Mucosa of rectum (tissue), 2 donors: ENCODE data around the gene COL24A1.
"Not testable (repeated sequence)": the region's sequence is repeated elsewhere in the genome, so short reads cannot be mapped to it uniquely, and the experiment has no call there.

Experiments
- H3K27ac ChIP-seq, 2 donors: one replicate each; pipeline ENCODE4 v1.7.0; 2013; ENCODE audit warnings: inconsistent platforms in 2 of 2, low read depth in 2 of 2, low read length in 2 of 2
- H3K27me3 ChIP-seq, 2 donors: one replicate each; pipeline ENCODE4 v1.7.0; 2013; ENCODE audit warnings: low read length in 2 of 2; ENCODE audit not compliant: control insufficient read depth in 2 of 2, insufficient read depth in 2 of 2
- H3K36me3 ChIP-seq, 2 donors: one replicate each; pipeline ENCODE4 v1.7.0; 2013; ENCODE audit warnings: low read length in 2 of 2; ENCODE audit not compliant: control insufficient read depth in 2 of 2, insufficient read depth in 2 of 2
- H3K4me1 ChIP-seq, 2 donors: one replicate each; pipeline ENCODE4 v1.7.0; 2013; ENCODE audit warnings: low read length in 2 of 2, mild to moderate bottlenecking in 1 of 2; ENCODE audit not compliant: control insufficient read depth in 2 of 2, insufficient read depth in 2 of 2
- H3K4me3 ChIP-seq, 2 donors: one replicate each; pipeline ENCODE4 v1.7.0; 2013; ENCODE audit warnings: low read length in 2 of 2
- H3K9ac ChIP-seq, 2 donors: one replicate each; pipeline ENCODE4 v1.7.0; 2013; ENCODE audit warnings: low read length in 2 of 2, low read depth in 1 of 2, mild to moderate bottlenecking in 1 of 2
- H3K9me3 ChIP-seq, 2 donors: one replicate each; pipeline ENCODE4 v1.7.0; 2013; ENCODE audit warnings: low read length in 2 of 2; ENCODE audit not compliant: control insufficient read depth in 2 of 2
- donor health status: healthy.
- donor health status: Normal muscosa, but diverticular disease.

COL24A1 gene

DNA sequence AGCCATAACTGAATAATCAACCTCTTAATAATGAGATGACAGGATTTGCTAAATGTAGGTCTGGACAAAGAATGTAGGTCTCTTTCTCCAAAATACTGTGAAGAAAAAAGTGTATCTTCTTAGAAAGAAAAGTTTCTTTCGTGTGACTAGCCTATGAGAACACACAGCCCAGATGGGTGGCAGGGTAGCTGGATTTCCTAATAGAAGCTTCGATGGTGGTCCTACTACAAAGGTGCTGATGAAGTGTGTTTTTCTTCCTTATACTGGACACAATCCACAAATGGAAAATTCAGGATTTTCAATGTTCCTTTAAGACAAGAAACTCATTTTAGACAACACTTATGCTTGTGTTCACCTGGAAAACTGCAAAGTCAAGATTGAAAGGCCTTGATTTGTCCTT, 358.2 kb downstream of the COL24A1 start:
- Histone ChIP-seq H3K9ac (no peak overlapping the region), H3K9me3 (no peaks in the 10 kb centered on the region), H3K36me3 (no peaks in the 10 kb centered on the region), H3K27me3 (no peaks in the 10 kb centered on the region), H3K4me1 (no peaks in the 10 kb centered on the region), H3K27ac (no peak overlapping the region), H3K4me3 (no peak overlapping the region)

DNA sequence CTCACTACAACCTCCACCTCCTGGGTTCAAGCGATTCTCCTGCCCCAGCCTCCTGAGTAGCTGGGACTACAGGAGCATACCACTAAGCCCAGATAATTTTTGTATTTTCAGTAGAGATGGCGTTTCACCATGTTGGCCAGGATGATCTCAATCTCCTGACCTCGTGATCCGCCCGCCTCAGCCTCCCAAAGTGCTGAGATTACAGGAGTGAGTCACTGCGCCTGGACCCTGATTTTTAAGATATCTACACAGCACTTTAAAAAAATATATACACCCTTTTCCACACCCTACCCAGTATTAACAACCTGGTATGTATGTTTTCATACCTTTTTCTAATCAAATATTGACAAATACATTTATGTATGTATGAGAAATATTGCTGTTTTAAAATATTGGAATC, 379.6 kb downstream of the COL24A1 start:
- H3K9me3 ChIP-seq, H3K27me3 ChIP-seq, H3K9ac ChIP-seq: not testable (repeated sequence)

GRCh38 chr1:85762804-85763203, 393.8 kb downstream of the COL24A1 start:
- H3K36me3 ChIP-seq: no peaks in the 10 kb centered on the region
- no peaks in the 10 kb centered on the region for H3K27me3 ChIP-seq
- H3K9ac ChIP-seq: no peak overlapping the region
- H3K9me3 ChIP-seq: no peaks in the 10 kb centered on the region
- no peak overlapping the region for H3K4me3 ChIP-seq
- no peak overlapping the region for H3K27ac ChIP-seq
- no peaks in the 10 kb centered on the region for H3K4me1 ChIP-seq

More for the DNA sequence above, 379.6 kb downstream of the COL24A1 start:
- not testable (repeated sequence) for H3K27ac ChIP-seq, H3K4me1 ChIP-seq, H3K4me3 ChIP-seq, H3K36me3 ChIP-seq

GRCh38 chr1:85756864-85757263, 399.7 kb downstream of the COL24A1 start:
- Histone ChIP-seq H3K9me3 (no peaks in the 10 kb centered on the region), H3K4me3 (no peak overlapping the region), H3K27me3 (no peaks in the 10 kb centered on the region), H3K36me3 (no peaks in the 10 kb centered on the region), H3K27ac (no peak overlapping the region), H3K4me1 (no peaks in the 10 kb centered on the region), H3K9ac (no peak overlapping the region)

DNA sequence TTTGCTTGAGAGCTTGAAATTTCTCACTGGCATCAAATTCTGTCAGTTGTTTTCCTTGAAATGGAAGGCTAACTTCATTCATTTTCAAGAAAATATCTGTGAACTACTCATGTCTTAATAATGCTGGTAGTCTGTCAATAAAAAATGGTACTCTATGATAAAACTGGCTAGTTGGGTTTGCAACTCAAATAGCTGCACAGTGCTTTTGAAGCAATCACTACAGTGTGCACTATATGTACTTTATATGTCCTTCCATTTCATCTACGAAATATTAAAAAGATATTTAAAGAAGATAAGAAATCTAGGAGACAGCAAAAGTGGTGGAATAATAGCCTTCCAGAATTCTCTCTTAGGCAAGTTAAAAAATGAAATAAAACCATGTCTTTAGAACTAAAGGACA, 408.5 kb downstream of the COL24A1 start:
- Histone ChIP-seq H3K27me3 (no peaks in the 10 kb centered on the region), H3K36me3 (no peaks in the 10 kb centered on the region), H3K27ac (no peak overlapping the region), H3K9me3 (no peaks in the 10 kb centered on the region), H3K9ac (no peak overlapping the region), H3K4me3 (no peak overlapping the region), H3K4me1 (no peaks in the 10 kb centered on the region)

DNA sequence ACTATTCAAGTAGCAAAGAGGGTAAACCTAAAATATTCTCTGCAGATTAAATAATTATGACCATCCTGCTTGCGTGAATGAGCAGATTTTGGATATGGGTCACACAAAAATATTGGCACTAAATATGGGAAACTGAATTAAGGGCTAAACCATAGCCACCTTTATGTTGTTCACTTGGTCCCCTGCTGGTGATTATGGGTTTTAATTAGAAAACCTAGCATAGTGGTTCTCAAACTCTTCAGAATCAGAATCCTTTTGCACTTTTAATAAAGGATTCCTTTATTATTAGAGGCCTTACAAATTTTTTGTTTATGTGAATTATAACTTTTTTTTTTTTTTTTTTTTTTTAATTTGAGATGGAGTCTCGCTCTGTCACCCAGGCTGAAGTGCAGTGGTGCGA, 409.8 kb downstream of the COL24A1 start:
- no peak overlapping the region for H3K4me3 ChIP-seq
- no peaks in the 10 kb centered on the region for H3K9me3 ChIP-seq
- no peak overlapping the region for H3K9ac ChIP-seq
- no peaks in the 10 kb centered on the region for H3K4me1 ChIP-seq
- no peaks in the 10 kb centered on the region for H3K36me3 ChIP-seq
- H3K27ac ChIP-seq: no peak overlapping the region
- no peaks in the 10 kb centered on the region for H3K27me3 ChIP-seq

GRCh38 chr1:85743814-85744213, 412.8 kb downstream of the COL24A1 start:
- Histone ChIP-seq H3K9ac (no peak overlapping the region), H3K27me3 (no peaks in the 10 kb centered on the region), H3K9me3 (no peaks in the 10 kb centered on the region), H3K4me3 (no peak overlapping the region), H3K27ac (no peak overlapping the region), H3K4me1 (no peaks in the 10 kb centered on the region), H3K36me3 (no peaks in the 10 kb centered on the region)

DNA sequence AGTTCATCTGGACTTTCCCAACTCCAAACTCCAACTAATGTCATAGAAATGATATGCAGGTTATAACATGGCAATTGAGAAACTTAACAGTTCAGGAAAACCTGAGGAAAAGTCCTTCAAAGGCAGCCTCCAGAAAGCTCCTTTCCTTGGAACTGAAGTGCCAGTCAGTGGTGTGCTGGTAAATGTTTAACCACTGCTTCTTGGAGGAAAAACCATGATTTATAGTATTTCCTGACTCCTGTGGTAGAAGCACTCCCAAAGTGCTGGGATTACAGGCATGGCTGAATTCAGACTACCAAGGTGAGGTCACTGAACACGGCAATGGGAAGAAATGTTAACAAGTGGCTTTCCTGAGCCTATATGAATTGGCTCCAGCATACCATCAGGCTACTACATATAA, 421.6 kb downstream of the COL24A1 start:
- Histone ChIP-seq H3K27me3 (no peaks in the 10 kb centered on the region), H3K9me3 (no peaks in the 10 kb centered on the region), H3K4me1 (no peaks in the 10 kb centered on the region), H3K4me3 (no peak overlapping the region), H3K9ac (no peak overlapping the region), H3K27ac (no peak overlapping the region), H3K36me3 (no peaks in the 10 kb centered on the region)

GRCh38 chr1:85718678-85719340, 437.8 kb downstream of the COL24A1 start:
- H3K27ac ChIP-seq: no peak overlapping the region
- H3K4me1 ChIP-seq: no peaks in the 10 kb centered on the region
- H3K9ac ChIP-seq: no peak overlapping the region
- H3K9me3 ChIP-seq: no peaks in the 10 kb centered on the region
- no peak overlapping the region for H3K4me3 ChIP-seq
- H3K27me3 ChIP-seq: no peaks in the 10 kb centered on the region
- H3K36me3 ChIP-seq: no peaks in the 10 kb centered on the region

DNA sequence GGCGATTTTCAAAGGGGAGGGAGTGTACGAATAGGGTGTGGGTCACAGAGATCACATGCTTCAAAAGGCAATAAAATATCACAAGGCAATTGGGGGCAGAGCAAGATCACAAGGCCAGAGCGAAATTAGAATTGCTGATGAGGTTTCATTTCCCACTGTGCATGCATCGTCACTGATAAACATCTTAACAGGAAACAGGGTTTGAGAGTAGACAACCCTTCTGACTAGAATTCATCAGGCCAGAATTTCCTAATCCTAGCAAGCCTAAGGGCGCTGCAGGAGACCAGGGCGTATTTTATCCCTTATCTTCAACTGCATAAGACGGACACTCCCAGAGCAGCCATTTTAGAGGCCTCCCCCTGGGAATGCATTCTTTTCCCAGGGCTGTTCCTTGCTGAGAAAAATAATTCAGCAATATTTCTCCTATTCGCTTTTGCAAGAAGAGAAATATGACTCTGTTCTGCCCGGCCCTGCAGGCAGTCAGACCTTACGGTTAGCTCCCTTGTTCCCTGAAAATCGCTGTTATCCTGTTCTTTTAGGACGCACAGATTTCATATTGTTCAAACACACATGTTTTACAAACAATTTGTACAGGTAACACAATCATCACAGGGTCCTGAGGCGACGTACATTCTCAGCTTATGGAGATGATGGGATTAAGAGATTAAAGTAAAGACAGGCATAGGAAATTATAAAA, 442.0 kb downstream of the COL24A1 start:
- not testable (repeated sequence) for H3K9ac ChIP-seq, H3K4me1 ChIP-seq, H3K4me3 ChIP-seq, H3K36me3 ChIP-seq, H3K9me3 ChIP-seq, H3K27ac ChIP-seq, H3K27me3 ChIP-seq
